ENCODE results near the gene ARHGAP10.
"Not testable (repeated sequence)": the region's sequence is repeated elsewhere in the genome, so short reads cannot be mapped to it uniquely, and the experiment has no call there.

ARHGAP10 gene

DNA sequence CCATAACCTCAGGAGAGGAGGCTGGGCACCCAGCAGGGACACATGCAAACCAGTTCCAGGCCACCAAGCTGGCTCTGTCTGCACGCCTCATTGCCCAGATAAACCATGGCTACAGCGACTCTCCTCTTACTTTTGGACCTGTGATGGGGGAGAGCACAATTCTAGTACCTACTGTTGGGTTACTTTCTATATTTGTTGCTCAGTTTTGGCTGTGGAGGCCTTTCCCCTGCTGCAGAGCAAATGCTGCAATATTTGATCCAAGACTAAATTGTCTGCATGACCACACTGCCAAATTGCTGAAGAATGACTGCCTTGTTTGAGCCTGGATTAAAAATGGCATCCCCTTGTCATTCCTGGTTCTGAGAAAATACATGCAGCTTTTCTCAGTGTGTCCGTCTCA, 253.5 kb downstream of the ARHGAP10 start:
- no peak for DNase-seq (ENCODE audit: low read depth)

DNA sequence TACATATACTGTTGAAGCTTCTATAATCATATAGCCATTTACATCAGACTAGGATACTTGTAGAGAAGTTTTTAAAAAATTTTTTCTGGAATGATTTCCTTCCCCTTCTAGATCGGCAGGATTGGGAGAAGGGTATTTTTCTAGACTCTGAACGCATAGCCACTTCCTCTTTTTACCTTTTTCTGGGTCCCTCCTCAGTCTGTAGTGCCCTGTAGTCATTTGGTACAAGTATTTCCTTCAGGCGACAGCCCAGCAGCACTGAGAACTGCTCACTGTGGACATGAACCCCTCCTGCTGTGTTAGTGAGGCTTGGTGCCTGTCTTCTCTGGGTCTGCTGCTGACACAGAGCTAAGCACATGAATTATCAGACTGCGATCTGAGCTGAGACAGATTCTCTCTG, 255.4 kb downstream of the ARHGAP10 start:
- no peak for DNase-seq (ENCODE audit: low read depth)

DNA sequence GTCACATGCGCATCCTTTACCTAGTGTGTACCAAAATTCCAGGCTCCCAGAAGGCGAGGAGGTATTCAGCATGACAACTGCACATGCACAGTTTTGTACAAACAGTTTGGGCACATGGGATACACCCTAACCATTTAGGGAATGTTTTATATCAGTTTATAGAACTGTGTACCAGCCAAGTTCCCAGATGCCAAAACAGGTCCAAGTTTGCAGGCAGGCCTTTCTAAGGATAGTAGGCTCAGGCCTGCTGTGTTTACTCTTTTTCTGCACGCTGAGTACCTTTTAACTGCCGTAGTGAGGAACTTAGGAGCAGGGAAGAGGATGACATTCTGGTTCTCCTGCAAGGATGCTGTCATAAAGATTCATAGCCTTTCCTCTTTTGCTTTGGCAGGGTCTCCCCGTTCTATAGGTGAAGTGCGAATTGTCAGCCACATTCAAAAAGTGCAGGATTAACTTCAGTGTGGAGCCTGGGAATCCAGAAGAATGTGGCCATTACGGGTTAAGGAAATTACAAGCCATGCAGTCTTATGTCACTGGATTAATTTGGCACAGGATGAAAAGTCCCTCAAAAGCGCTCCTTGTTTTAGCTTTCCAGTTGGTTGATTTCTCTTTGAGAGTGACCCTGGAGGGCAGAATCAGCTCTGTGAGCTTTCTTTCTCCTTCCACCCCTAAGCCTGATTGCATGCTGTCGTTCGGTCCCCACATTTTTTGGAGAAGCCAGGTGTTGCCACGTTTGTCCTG, 259.8 kb downstream of the ARHGAP10 start:
- no peak for DNase-seq (ENCODE audit: low read depth)

DNA sequence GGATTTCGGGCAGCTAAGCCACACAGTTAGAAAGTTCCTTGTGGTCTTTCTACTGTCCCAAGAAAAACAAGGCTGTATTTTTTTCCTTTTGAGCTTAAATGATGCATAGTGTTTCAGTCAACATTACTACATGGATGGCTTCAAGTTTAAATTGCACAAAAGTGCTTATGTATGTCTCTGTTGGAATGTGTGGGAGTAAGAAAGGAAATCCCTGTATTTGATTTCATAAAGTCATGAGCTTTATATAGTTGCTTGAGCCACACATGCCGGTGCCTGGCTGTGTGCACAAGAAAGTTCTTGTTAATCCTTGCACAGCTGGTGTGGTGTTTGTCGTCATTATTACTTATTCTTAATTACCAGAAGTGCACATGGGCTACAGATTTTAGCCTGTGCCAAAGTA, 262.2 kb downstream of the ARHGAP10 start:
- DNase-seq (ENCODE audit: low read depth), result no peak

DNA sequence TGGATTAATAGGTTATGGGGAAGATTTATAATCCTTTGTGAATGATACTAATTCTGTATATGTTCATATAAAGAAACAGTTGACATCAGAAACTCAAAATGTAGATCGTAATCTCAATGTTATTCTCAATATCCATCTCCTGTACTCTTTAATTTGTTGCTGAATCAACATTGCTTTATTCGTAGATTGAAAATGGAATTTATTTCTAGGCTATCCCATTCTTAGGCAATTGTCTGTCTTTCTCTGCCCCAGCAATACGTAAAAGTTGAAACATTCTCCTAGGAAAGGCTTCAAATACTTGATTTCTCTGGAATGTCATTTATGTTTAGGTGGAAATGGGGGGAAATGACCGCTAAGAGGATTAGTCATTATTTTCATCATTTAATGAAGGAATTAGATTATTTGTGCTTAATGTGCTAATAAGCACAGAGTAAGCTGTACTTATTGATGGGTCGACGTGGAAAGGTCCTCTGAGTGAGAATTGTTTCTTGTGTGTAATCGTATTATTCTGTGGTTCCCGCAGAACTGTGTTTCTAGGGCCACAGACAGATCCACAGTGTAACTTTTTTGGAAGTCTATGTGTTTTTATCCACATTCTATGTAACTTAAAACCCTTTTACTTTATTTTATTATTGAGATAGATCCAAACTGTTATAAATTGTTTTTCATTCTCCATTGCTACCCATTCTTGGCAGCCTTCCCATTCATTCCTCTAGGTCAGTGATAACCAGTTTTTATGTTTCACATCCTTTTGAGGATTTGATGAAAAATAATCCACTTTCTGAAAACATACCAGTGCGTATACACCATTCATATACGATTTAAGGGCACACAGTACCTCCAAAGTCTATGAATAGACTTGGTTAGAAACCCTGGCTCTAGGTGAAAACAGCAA, 262.9 kb downstream of the ARHGAP10 start:
- DNase-seq (ENCODE audit: low read depth), result no peak

DNA sequence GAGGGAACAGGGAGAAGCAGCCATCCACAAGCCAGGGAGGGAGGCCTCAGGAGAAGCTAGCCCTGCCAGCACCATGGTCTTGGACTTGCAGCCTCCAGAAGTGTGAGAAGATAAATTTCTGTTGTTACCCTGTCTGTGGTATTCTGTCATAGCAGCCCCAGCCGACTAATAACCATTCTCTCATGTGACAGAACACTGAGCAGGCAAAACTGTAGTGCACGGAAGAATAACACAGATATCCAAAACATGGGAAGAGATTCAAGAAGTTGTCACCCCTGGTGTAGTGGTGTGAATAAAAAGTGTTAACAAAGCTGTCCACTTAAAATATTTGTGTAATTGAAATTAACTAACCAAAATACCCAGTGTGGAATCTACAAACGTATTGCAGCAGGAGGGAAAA, 265.0 kb downstream of the ARHGAP10 start:
- no peak for DNase-seq (ENCODE audit: low read depth)

DNA sequence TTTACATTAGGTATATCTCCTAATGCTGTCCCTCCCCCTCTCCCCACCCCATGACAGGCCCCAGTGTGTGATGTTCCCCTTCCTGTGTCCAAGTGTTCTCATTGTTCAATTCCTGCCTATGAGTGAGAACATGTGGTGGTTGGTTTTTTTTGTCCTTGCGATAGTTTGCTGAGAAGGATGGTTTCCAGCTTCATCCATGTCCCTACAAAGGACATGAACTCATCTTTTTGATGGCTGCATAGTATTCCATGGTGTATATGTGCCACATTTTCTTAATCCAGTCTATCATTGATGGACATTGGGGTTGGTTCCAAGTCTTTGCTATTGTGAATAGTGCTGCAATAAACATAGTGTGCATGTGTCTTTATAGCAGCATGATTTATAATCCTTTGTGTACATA, 268.1 kb downstream of the ARHGAP10 start:
- not testable (repeated sequence) for DNase-seq (ENCODE audit: low read depth)

DNA sequence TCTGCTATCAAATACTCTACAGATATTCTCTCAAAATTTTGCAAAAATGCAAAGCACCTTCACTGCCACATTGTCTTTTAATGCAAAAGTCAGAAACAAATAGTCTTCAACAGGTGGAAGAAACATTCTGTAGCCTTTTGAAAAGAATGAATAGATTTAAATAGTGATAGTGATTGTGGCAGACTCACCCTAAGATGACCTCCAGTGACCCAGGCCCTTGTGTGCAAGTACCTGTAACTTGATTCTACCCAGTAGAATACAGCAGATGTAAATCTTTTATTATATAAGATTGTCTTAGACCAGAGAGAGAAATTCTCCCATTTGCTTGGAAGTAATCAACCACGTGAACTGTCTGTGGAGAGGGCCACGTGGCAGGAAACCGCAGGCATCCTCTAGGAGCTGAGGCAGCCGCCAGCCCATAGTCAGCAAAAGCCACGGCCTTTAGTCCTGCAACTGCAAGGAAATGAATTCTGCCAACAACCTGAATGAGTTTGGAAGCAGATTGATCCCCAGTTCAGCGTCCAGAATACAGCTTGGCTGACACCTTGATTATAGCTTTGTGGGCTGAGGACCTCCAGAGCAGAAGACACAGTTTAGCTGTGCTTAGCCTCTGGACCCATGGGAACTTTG, 272.5 kb downstream of the ARHGAP10 start:
- DNase-seq (ENCODE audit: low read depth), result no peak

DNA sequence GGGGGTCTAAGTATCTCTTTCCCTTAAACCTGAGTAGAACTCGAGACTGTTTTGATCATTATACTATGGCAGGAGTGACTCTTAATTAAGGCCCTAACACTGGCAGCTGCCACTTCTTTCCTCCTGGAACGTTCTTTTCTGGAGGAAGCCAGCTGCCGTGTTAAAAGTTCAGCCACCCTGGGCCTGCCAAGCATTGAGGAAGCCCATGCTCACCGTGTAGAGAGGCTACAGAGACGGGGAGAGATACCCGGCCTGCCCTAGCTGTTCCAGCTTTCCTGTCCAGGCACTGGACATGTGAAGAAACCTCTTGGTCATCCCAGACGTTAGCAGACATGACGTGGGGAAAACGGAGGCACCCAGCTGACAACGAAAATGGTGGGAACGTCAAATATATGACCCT, 274.1 kb downstream of the ARHGAP10 start:
- DNase-seq (ENCODE audit: low read depth), result no peak

DNA sequence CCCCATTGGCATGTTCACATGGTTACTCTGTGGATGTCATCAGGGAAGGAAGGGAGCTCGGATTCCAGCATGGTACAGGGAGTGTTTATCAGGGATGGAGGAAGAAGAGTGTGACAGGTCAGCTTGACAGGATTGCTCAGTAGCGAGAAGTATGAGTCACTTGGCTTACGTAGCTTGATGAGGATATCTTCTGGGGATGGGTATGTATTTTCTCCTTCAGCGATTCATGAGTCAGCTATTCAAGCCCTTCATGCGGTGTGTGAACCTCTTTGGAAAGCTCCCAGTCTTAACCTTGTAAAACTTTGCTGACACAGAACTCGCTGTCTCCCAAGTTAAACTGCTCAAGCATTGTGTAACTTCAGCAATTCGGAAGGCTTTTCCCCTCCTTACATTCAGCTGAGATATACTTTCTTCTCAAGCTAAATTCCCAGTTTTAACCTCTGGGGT, 275.4 kb downstream of the ARHGAP10 start:
- DNase-seq (ENCODE audit: low read depth), result no peak

DNA sequence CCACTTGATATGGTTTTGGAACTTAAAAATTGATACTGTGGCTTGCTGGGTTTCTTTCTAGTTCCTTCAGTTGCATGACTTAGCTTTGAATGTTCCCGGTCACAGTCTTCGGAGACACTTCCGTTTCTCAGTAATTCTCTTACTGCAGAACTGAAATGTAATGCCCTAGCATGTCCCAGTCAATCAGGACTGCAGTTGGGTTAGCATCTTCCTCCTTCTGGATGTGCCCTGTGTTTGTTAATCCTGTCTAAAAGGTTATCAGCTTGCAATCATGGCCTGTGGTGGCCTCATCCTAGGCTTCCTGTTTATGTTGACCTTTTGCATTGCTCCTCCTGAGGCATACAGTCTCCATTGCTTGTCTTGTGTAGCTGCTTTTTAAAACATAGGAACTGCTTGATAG, 275.9 kb downstream of the ARHGAP10 start:
- no peak for DNase-seq (ENCODE audit: low read depth)

DNA sequence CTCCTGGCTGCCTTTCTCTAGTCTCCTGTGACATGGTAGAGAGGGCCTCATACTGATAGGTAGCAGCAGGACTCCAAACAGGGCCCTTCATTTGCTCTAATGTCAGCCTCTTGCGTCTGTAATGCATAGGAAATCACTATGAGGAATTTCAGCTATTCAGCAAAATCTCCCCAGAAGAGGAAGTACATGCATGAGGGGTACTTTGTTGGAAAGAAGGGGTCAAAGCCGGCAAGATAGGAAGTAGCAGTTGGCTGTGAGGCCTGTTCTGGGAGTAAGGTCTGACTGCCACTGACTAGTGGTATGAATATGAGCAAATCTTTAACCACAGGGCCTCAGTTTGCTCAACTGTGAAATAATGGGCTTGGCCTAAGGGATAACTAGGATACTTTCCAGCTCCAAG, 283.2 kb downstream of the ARHGAP10 start:
- DNase-seq (ENCODE audit: low read depth), result no peak

DNA sequence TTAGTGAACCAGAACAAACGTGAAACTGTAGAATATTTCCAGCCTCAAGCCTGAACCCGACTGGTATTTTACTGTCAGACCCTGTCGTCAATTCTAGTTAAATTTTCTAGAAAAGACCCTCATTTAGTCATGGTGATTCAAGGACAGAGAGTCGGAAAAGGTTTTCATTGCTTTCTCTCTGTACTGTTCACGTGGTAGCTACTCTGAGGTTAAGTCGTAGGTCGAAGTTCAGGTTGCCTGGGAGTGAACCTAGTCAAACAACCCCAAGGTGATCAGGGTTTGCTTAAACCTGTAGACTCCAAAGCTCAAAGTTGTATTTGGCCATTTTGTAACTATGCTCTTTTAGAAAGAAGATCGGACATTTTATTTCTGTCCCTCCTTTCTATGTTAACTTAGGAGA, 283.6 kb downstream of the ARHGAP10 start:
- DNase-seq (ENCODE audit: low read depth), result no peak

DNA sequence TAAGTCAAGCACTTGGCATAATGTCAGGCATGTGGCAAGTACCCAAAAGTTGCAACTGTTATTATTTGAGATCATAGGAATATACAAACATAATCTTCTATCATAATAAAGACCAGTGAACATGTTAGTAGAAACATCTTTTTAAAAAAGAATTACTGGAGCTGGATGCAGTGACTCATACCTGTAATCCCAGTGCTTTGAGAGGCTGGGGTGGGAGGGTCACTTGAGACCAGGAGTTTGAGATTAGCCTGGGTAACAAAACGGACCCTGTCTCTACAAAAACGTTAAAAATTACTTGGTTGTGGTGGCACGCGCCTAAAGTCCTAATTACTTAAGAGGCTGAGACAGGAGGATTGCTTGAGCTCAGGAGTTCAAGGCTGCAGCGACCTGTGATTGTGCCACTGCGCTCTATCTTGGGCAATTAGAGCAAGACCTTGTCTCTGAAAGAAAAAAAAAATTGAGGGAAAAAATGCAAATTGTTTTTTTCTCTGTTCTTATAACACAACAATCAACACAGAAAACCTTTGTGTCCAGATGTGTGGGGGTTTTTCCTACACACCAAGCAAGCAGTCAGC, 284.3 kb downstream of the ARHGAP10 start:
- DNase-seq (ENCODE audit: low read depth), result no peak

DNA sequence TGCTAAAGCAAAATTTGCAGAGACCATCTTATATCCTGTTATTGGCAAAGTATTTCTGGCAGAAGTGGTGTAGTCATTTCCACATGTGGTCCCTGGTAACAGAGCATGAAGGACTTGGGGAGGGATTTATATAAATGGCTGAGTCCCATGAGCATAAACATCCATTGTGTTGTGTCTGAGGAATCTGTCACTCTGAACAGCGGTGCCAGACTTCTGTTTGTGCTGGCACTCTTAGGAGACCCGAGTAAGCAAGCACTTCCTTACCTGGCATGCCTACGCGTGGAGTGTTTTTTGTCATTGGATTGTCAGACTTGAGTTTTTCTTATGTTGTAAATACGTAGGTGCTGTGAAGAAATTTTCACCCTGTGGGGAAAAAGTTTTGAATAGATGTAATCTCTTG, 285.9 kb downstream of the ARHGAP10 start:
- DNase-seq (ENCODE audit: low read depth), result no peak

DNA sequence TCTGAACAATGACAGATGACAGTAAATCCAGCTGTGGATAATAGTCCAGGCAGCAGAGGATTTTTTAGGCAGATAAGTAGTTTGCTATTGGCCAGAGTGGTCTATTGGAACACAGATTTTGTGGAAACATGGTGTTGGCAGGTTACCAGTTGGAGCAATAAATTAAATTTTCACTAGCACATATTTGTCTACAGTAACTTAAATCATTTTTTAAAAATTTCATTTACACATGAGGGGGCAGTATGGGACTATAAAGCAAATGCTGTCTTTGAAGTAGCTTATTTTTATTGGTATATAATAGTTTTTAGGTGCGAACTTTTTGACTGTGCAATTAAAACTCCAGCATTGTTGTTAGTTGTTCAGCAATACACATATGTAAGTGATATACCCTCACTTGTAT, 289.8 kb downstream of the ARHGAP10 start:
- DNase-seq (ENCODE audit: low read depth), result no peak

DNA sequence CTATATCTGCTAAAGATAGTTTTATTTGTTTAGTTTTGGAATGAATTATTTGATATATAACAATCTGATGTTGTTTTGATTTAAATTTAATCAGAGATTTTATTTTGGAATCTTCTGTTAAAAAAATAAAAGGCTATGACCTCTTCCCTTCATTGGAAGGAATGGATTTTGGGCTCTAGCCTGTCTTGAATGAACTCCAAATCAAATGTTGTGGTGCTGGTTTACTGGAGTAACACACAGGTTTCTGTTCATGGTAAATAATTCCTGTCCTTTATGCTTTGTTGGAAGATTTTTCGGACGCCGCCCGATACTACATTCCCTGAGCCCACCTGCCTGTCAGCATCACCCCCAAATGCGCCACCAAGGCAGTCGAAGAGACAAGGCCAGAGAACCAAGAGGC, 291.1 kb downstream of the ARHGAP10 start:
- no peak for DNase-seq (ENCODE audit: low read depth)

DNA sequence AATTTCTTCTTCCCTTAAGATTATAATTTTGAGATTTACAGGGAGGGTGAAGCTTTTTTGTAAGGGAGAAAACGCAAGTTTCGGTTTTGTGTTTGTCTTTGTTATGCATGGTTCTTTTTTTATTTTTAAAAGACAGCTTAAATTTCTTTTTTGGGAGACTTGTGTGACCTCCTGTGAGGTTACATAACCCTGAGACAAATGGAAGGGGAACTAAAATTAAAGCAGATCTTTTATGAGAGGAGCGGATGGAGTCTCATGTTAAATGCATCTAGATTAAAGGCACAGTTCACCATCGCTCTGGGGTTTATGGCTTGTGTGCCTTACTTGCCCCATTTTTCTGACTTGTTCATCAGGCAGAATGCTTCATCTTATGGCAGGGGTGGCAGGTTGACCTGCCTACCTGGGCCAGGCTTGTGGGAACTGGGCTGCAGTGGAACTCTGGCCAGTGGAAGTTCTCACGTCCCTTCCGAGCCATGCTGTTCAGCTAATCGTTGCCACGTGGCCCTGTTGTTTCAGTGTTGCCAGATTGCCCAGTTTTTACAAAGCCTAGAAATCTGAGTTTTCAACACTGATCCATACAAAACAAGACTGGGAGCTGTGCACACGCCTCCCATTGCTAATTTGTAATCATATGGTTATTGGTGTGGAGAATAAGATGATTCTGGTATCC, 291.8 kb downstream of the ARHGAP10 start:
- DNase-seq (ENCODE audit: low read depth), result no peak

DNA sequence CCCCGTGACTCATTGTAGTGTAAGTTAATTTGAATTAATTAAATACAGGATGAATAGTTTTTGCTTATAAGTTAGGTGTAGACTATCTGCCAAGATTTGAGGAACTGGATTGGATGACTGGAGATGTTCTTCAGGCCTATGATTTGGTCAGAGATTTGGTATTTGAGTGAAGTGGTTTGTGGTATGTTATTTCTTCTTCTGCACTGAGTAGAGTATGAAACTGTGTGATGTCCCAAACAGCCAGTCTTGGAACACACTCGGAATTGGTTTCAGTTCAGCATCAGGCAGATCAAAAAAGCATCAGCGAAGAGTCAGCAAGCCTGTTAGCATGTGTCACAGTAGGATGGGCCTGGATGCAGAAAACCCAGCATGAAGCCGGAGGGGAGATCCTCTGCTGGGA, 294.1 kb downstream of the ARHGAP10 start:
- DNase-seq (ENCODE audit: low read depth), result no peak

DNA sequence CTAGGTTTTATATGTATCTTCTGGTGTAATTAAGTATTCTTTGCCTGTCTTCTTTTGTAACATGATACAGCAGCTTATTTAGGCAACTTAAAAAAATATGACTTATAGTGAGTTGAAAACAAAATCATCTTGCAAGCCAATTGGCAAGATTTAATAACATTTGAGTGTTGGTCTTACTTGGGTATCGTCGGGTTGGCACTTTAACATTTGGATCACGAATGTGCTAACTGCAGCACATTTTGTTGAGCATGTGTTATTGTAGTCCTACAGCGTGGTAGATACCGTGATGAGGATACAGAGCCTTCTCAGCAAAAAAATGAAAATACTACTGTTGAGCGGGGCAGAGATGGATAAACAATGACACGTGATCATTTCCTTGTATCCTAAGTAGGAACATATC, 295.3 kb downstream of the ARHGAP10 start:
- no peak for DNase-seq (ENCODE audit: low read depth)

DNA sequence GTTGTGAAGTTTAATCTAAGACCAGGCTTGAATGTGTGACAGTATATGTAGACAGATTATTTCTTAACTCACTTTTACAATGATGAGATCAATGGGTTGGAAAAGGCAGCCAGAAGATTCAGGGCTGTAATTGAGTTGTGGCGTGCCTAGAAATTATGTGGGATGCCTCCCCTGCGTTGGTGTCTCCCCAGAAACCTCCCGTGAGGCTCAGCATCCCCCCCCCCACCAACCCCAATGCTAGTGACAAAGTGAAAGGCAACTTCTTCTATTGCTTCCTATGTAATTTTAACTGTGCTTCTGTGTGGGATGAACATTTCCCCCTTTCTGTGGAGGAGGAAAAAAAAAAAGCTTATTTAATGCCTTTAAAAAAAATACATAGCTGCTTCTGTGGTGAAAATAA, 297.9 kb downstream of the ARHGAP10 start:
- no peak for DNase-seq (ENCODE audit: low read depth)
